ENCODE data around the gene OR5K2.

DNA sequence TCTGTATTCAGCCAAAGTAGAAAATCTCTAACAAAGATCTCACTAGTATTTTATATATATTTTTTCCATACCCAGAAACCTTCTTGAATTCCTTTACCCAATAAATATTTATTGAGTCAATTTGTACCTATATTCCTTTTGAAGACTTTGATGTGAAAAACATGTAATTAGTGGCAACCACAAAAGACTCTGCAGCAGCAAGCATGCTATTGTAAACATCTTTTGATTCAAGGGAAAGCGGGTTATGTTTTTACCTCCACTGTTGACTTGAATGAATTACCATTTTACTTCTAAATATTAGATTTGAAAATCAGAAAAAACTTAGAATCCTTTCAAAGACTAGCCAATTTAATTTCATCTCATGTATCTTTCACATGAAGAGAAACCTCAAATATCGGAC, 36.7 kb downstream of the OR5K2 start:
- TF ChIP-seq EZH2phosphoT487 (IDR thresholded peaks at IDR 0.05) (no peak), CTCF (IDR thresholded peaks at IDR 0.05) (no peak)

Measured in neural progenitor cell (in vitro differentiated cells).